HL-60 (cell line): ENCODE data around the gene RPL26.

Experiments used
- DNase-seq, 2 experiments: peaks; one replicate each; pipeline ENCODE4 v3.0.0-alpha.2; 2010 to 2020; ENCODE audit warnings: low read depth in 1 of 2, low spot score in 1 of 2
- H3K27ac ChIP-seq: fragments of 250-450 bp; sonication (Bioruptor Pico); replicated peaks from 2 replicates; pipeline ENCODE4 v1.5.1; 2020; ENCODE audit warnings: mild to moderate bottlenecking, moderate library complexity
- H3K27me3 ChIP-seq: fragments of 250-450 bp; sonication (Bioruptor Pico); 2 replicates; pipeline ENCODE4 v1.5.1; 2021; ENCODE audit warnings: mild to moderate bottlenecking, moderate library complexity; ENCODE audit not compliant: insufficient read depth, poor library complexity, severe bottlenecking
- H3K4me3 ChIP-seq: replicated peaks from 2 replicates; pipeline ENCODE4 v1.5.1; 2011; ENCODE audit warnings: mild to moderate bottlenecking, control low read depth, low read length; ENCODE audit not compliant: insufficient read depth
- GABPA ChIP-seq: IDR thresholded peaks from 2 replicates; pipeline ENCODE4 v1.6.1; 2012; ENCODE audit warnings: low read depth
- POLR2AphosphoS5 ChIP-seq: IDR thresholded peaks from 2 replicates; pipeline ENCODE4 v1.6.1; 2012; ENCODE audit warnings: low read depth
- SPI1 ChIP-seq: IDR thresholded peaks from 2 replicates; pipeline ENCODE4 v1.6.1; 2012; ENCODE audit warnings: low read depth, mild to moderate bottlenecking, borderline replicate concordance
- TF ChIP-seq, protein P1 (sequence below): IDR thresholded peaks from 2 replicates; pipeline ENCODE4 v1.6.1; 2012; ENCODE audit warnings: low read depth; ENCODE audit not compliant: insufficient replicate concordance
- TF ChIP-seq, protein P2 (sequence below): IDR thresholded peaks from one replicate; pipeline ENCODE4 v1.5.1; 2011; ENCODE audit warnings: low read length, control low read depth, inconsistent platforms; ENCODE audit not compliant: insufficient read depth

The RPL26 gene

DNA sequence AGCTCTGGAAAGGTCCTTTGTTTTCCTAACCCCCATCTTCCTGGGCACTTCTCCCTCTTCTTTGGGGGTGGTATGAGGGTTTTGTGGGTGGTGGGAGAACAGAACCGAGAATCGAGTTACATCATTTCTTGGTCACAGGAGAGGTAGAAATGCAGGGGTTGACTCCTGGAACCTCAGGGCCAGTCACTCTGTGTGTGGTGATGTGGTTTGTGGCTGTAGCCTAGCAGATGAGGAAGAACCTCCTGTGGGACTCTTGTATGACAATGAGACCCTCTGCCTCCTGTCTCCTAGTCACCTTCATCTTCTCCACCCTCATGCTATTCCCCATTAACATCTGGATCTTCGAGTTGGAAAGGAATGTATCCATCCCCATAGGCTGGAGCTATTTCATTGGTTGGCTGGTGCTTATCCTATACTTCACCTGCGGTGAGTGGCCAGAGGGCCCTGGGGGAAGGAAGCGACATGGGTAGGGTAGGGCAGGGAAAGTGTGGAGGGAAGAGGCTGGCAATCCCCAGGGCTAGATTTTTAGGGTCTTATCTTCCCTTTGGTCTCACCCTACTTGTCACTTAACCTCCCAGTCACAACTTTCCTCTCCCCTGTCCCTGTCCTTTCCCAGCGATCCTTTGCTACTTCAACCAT is 37.8 kb downstream of the RPL26 start:
- no peaks in the 10 kb centered on the region for H3K27me3 ChIP-seq
- TF ChIP-seq, protein P1, sequence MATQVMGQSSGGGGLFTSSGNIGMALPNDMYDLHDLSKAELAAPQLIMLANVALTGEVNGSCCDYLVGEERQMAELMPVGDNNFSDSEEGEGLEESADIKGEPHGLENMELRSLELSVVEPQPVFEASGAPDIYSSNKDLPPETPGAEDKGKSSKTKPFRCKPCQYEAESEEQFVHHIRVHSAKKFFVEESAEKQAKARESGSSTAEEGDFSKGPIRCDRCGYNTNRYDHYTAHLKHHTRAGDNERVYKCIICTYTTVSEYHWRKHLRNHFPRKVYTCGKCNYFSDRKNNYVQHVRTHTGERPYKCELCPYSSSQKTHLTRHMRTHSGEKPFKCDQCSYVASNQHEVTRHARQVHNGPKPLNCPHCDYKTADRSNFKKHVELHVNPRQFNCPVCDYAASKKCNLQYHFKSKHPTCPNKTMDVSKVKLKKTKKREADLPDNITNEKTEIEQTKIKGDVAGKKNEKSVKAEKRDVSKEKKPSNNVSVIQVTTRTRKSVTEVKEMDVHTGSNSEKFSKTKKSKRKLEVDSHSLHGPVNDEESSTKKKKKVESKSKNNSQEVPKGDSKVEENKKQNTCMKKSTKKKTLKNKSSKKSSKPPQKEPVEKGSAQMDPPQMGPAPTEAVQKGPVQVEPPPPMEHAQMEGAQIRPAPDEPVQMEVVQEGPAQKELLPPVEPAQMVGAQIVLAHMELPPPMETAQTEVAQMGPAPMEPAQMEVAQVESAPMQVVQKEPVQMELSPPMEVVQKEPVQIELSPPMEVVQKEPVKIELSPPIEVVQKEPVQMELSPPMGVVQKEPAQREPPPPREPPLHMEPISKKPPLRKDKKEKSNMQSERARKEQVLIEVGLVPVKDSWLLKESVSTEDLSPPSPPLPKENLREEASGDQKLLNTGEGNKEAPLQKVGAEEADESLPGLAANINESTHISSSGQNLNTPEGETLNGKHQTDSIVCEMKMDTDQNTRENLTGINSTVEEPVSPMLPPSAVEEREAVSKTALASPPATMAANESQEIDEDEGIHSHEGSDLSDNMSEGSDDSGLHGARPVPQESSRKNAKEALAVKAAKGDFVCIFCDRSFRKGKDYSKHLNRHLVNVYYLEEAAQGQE = no peak
- TF ChIP-seq GABPA (no peak), POLR2AphosphoS5 (no peak), SPI1 (no peak)
- TF ChIP-seq, protein P2, sequence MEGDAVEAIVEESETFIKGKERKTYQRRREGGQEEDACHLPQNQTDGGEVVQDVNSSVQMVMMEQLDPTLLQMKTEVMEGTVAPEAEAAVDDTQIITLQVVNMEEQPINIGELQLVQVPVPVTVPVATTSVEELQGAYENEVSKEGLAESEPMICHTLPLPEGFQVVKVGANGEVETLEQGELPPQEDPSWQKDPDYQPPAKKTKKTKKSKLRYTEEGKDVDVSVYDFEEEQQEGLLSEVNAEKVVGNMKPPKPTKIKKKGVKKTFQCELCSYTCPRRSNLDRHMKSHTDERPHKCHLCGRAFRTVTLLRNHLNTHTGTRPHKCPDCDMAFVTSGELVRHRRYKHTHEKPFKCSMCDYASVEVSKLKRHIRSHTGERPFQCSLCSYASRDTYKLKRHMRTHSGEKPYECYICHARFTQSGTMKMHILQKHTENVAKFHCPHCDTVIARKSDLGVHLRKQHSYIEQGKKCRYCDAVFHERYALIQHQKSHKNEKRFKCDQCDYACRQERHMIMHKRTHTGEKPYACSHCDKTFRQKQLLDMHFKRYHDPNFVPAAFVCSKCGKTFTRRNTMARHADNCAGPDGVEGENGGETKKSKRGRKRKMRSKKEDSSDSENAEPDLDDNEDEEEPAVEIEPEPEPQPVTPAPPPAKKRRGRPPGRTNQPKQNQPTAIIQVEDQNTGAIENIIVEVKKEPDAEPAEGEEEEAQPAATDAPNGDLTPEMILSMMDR = no peak
- H3K27ac ChIP-seq = no peak overlapping the region
- DNase-seq = peak in 1 of 2 experiments; percentile 61
- no peak overlapping the region for H3K4me3 ChIP-seq

DNA sequence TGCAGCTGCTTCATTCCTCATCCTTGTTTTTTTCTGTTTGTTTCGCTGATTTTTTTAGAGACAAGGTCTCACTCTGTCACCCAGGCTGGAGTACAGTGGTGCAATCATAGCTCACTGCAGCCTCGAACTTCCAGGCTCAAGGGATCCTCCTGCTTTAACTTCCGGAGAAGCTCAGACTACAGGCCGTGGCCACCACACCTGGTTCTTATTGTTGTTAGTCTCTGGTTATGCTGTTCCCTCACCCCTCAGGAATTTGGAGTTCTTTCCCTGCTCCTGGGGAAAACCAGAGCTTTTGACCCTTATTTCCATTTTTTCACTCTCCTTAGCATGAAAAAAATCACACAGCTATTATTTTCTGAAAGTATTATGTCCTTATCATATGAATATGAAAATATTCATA is 41.5 kb downstream of the RPL26 start:
- DNase-seq = no peak
- no peaks in the 10 kb centered on the region for H3K27me3 ChIP-seq
- H3K4me3 ChIP-seq = no peak overlapping the region
- TF ChIP-seq, protein P1 = no peak
- TF ChIP-seq SPI1 (no peak), POLR2AphosphoS5 (no peak), GABPA (no peak)
- TF ChIP-seq, protein P2 = no peak
- no peak overlapping the region for H3K27ac ChIP-seq

DNA sequence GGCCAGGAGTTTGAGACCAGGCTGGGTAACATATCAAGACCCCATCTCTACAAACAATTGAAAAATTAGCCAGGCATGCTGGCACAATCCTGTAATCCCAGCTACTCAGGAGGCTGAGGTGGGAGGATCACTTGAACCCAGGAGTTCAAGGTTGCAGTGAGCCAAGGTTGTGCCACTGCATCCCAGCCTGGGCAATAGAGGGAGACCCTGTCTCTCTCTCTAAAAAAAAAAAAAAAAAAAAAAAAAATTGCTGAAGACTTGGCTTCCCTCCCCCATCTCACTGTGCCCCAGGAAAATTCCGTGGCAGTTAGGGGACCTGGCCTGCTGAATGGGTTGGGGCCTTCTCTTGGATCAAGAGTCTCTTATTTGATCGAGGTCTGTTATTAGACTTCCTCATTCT is 43.5 kb downstream of the RPL26 start, which contains the start of gene ODF4:
ODF4 (plus strand) TSS at position 301 of the 400 bp plus-strand sequence. CDS start 212 bp downstream, outside the sequence.
- Histone ChIP-seq H3K4me3 (no peak within 1 kb of the TSS), H3K27me3 (no peaks in the 10 kb centered on the region), H3K27ac (no peak within 1 kb of the TSS)
- no peak for DNase-seq
- TF ChIP-seq, protein P2 = no peak
- TF ChIP-seq SPI1 = peak; percentile 55; the same call in 1 of the 2 replicates

DNA sequence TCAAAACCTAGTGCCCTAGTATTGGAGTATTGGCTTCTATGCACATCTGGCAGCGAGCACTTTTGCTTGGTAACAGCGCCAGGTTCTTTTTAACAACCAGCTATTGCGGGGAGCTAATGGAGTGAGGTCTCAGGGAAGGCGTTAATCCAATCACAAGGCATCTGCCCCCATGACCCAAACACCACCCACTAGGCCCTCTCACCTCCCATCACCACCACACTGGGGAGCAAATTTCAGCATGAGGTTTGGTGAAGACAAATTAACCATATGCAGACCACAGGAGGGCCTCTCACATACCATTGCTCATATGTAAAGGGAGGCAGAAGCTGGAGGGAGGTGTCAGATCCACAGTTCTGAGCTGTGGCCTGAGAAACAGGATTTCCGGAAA is 44.2 kb downstream of the RPL26 start:
- no peak for DNase-seq
- TF ChIP-seq, protein P2 = no peak
- TF ChIP-seq GABPA (no peak), SPI1 (no peak), POLR2AphosphoS5 (no peak)
- TF ChIP-seq, protein P1 = no peak
- H3K27ac ChIP-seq = no peak overlapping the region

More for the DNA sequence above, 44.2 kb downstream of the RPL26 start:
- H3K4me3 ChIP-seq = no peak overlapping the region
- no peaks in the 10 kb centered on the region for H3K27me3 ChIP-seq
